ENCODE measurements around the gene ACSF3.

DNA sequence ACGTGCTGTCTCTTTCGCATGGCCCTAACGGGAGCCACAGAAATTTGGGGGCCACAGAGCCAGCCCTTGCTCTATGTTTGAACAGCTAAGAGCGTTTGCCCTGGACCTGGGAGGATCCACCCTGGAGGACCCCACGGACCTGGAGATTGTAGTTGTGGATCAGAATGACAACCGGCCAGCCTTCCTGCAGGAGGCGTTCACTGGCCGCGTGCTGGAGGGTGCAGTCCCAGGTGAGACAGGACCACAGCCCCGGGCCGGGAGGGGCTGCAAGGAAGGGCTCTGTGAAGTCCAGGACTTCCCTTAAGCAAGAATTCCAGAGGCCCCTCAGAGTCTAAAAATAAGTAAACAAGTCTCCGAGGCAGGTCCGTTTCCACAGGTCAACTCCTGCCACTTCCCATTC lies 89.8 kb downstream of the ACSF3 start:
- TF ChIP-seq, protein P1, sequence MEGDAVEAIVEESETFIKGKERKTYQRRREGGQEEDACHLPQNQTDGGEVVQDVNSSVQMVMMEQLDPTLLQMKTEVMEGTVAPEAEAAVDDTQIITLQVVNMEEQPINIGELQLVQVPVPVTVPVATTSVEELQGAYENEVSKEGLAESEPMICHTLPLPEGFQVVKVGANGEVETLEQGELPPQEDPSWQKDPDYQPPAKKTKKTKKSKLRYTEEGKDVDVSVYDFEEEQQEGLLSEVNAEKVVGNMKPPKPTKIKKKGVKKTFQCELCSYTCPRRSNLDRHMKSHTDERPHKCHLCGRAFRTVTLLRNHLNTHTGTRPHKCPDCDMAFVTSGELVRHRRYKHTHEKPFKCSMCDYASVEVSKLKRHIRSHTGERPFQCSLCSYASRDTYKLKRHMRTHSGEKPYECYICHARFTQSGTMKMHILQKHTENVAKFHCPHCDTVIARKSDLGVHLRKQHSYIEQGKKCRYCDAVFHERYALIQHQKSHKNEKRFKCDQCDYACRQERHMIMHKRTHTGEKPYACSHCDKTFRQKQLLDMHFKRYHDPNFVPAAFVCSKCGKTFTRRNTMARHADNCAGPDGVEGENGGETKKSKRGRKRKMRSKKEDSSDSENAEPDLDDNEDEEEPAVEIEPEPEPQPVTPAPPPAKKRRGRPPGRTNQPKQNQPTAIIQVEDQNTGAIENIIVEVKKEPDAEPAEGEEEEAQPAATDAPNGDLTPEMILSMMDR (IDR thresholded peaks at IDR 0.05), result no peak
- TF ChIP-seq POLR2A (IDR thresholded peaks at IDR 0.05), result no peak

All from testis (tissue), 2 donors.